HepG2 (cell line): ENCODE data around the gene CCDC181. TPM values are rescaled to one million over a fixed set of nuclear protein-coding genes. Genes with fewer than 3 reads are reported as not detected.

Experiments
- ATAC-seq: fragments of 200-7000 bp; cut with Tn5 transposase; 3 replicates; pipeline ENCODE4 v1.9.1; 2020; ENCODE audit warnings: mild to moderate bottlenecking, moderate library complexity
- BruUV-seq: library from RNA; stranded (reverse); fragments of 400-500 nt; replicated peaks from 2 replicates; lab custom pipeline; 2021; lab: Mats Ljungman, UMichigan
- CTCF ChIA-PET: fragments of 300-600 bp; formaldehyde crosslinking; extraction: SDS; loops from one replicate; lab custom pipeline; 2021; ENCODE audit warnings: low total read pairs, inconsistent platforms, low intra/inter-chr PET ratio; lab: Yijun Ruan, JAX
- POLR2A ChIA-PET: fragments of 350-600 bp; sonication (Branson Sonifier 250); formaldehyde crosslinking; loops from one replicate; lab custom pipeline; 2020; ENCODE audit warnings: antibody characterized with exemption, inconsistent platforms; lab: Yijun Ruan, JAX
- DNase-seq: peaks from one replicate; pipeline ENCODE4 v3.0.0-alpha.2; 2015; ENCODE audit warnings: low spot score
- FAIRE-seq: peaks from 3 replicates; lab custom pipeline; 2011; peaks lifted over from hg19 to GRCh38; lab: Jason Lieb, UNC
- H2AFZ ChIP-seq: one replicate; pipeline ENCODE4 v1.6.1; 2011; ENCODE audit warnings: low read length, inconsistent platforms
- H3K27ac ChIP-seq: fragments of 300-600 bp; 3 replicates; pipeline ENCODE4 v1.8.0; 2011; ENCODE audit warnings: mixed run types, mild to moderate bottlenecking, mixed read lengths, low read length, inconsistent platforms; ENCODE audit not compliant: insufficient read depth; ENCODE audit errors: extremely low read length
- H3K27me3 ChIP-seq, 2 experiments: fragments of 200-600 bp in 1 of 2; 2 replicates in 1 of 2; 3 replicates in 1 of 2; pipeline versions ENCODE4 v1.6.0 to v1.8.0; 2011; ENCODE audit warnings: low read length in 2 of 2, mild to moderate bottlenecking in 2 of 2, moderate library complexity in 2 of 2, inconsistent platforms in 1 of 2; ENCODE audit not compliant: insufficient read depth in 2 of 2, control insufficient read depth in 1 of 2
- H3K36me3 ChIP-seq, 2 experiments: fragments of 200-600 bp in 1 of 2; replicated peaks in 1 of 2; 2 replicates in 1 of 2; 3 replicates in 1 of 2; pipeline versions ENCODE4 v1.5.1 to v1.8.0; 2011; ENCODE audit warnings: low read length in 2 of 2, inconsistent platforms in 1 of 2; ENCODE audit not compliant: insufficient read depth in 2 of 2, control insufficient read depth in 1 of 2
- H3K4me1 ChIP-seq: 2 replicates; pipeline ENCODE4 v1.5.1; 2012; ENCODE audit warnings: low read length, inconsistent platforms; ENCODE audit not compliant: insufficient read depth
- H3K4me2 ChIP-seq: 2 replicates; pipeline ENCODE4 v1.6.0; 2011; ENCODE audit warnings: low read depth, low read length, inconsistent platforms
- H3K4me3 ChIP-seq, 3 experiments: fragments of 200-600 bp in 1 of 3; sonication (generic), shearing (Covaris generic) in 1 of 3; replicated peaks in 1 of 3; 2 replicates each; pipeline ENCODE4 v1.5.1; 2011 to 2016; ENCODE audit warnings: low read length in 3 of 3, inconsistent platforms in 2 of 3, low read depth in 2 of 3, mild to moderate bottlenecking in 2 of 3, control low read depth in 1 of 3, mixed read lengths in 1 of 3; ENCODE audit not compliant: insufficient read depth in 1 of 3
- H3K79me2 ChIP-seq: one replicate; pipeline ENCODE4 v1.6.1; 2011; ENCODE audit warnings: low read length, inconsistent platforms; ENCODE audit not compliant: insufficient read depth
- H3K9ac ChIP-seq: 2 replicates; pipeline ENCODE4 v1.6.0; 2011; ENCODE audit warnings: mild to moderate bottlenecking, low read depth, low read length, inconsistent platforms; ENCODE audit not compliant: insufficient read depth
- H3K9me3 ChIP-seq: 2 replicates; pipeline ENCODE4 v1.5.1; 2012; ENCODE audit warnings: mild to moderate bottlenecking, low read length
- H4K20me1 ChIP-seq: 2 replicates; pipeline ENCODE4 v1.6.0; 2011; ENCODE audit warnings: inconsistent platforms, mild to moderate bottlenecking, low read length, moderate library complexity; ENCODE audit not compliant: insufficient read depth
- KLF9 ChIP-seq: IDR thresholded peaks from 2 replicates; pipeline ENCODE4 v1.6.1; 2016; ENCODE audit warnings: low read depth
- XRCC5 ChIP-seq: fragments of 200-400 bp; formaldehyde crosslinking; optimal IDR thresholded peaks from 2 replicates; pipeline ENCODE3; 2017; ENCODE audit warnings: mild to moderate bottlenecking, low read length
- ZNF572 ChIP-seq: sonication (generic); formaldehyde crosslinking; IDR thresholded peaks from 2 replicates; pipeline ENCODE4 v1.5.1; 2020; ENCODE audit warnings: mild to moderate bottlenecking, missing genetic modification reagents
- ZNF781 ChIP-seq: sonication (generic); formaldehyde crosslinking; IDR thresholded peaks from 2 replicates; pipeline ENCODE4 v1.5.1; 2020; ENCODE audit warnings: borderline replicate concordance, mild to moderate bottlenecking, missing genetic modification reagents; ENCODE audit errors: not compliant biosample characterization
- WGBS: methylation state at CpG from one replicate; pipeline ENCODE4 v1.1.6; 2017; ENCODE audit warnings: low lambda C conversion rate; 5-methylcytosine and 5-hydroxymethylcytosine counted together
- in situ Hi-C: cut with HindIII; loops from 2 replicates; pipeline ENCODE4 v1.10.0; 2017; ENCODE audit warnings: low pct_unique_long_range_greater_than_20kb; ENCODE audit not compliant: extremely low pct_ligation_motif_present
- intact Hi-C: fragments of 100-400 bp; cut with micrococcal nuclease; formaldehyde crosslinking; loops from one replicate; pipeline ENCODE4 v1.10.0; 2022; ENCODE audit not compliant: unreplicated experiment
- polyA plus RNA-seq, 8 experiments: library from polyadenylated mRNA; depleted of rRNA in 3 of 8; stranded (reverse) in 7 of 8; unstranded in 1 of 8; fragments of >200 nt; fragmentation: Illumina TruSeq in 4 of 8; extraction: Trizol in 4 of 8; gene quantifications; 2 replicates each; pipeline versions ENCODE4 v1.2.1 to v1.2.3, GENCODE V29; 2011 to 2016; ENCODE audit warnings: low read depth in 4 of 8, missing spikeins in 1 of 8, mixed read lengths in 1 of 8; ENCODE audit not compliant: insufficient read depth in 1 of 8
- total RNA-seq, 5 experiments: library from RNA; depleted of rRNA; stranded (reverse); fragments of >200 nt; fragmentation: Illumina TruSeq; extraction: Trizol; gene quantifications; 2 replicates each; pipeline ENCODE4 v1.2.3, GENCODE V29; 2016; ENCODE audit warnings: low read depth in 1 of 5
- TF ChIP-seq, protein P1 (sequence below): sonication (generic); formaldehyde crosslinking; IDR thresholded peaks from 2 replicates; pipeline ENCODE4 v1.4.0; 2020; ENCODE audit warnings: missing genetic modification reagents, low read depth, mild to moderate bottlenecking, borderline replicate concordance
- TF ChIP-seq, protein P2 (sequence below): IDR thresholded peaks from 2 replicates; pipeline ENCODE4 v1.6.1; 2016
- TF ChIP-seq, protein P3 (sequence below): IDR thresholded peaks from 2 replicates; pipeline ENCODE4 v1.6.1; 2016; ENCODE audit warnings: mild to moderate bottlenecking, missing biosample characterization, missing genetic modification reagents

The CCDC181 gene
- total and polyA plus RNA-seq, 2 of the 13 experiments (the other 11 are each of a cell fraction or from before 2014, with no cell fraction given): 0.07 TPM; not detected in 1

DNA sequence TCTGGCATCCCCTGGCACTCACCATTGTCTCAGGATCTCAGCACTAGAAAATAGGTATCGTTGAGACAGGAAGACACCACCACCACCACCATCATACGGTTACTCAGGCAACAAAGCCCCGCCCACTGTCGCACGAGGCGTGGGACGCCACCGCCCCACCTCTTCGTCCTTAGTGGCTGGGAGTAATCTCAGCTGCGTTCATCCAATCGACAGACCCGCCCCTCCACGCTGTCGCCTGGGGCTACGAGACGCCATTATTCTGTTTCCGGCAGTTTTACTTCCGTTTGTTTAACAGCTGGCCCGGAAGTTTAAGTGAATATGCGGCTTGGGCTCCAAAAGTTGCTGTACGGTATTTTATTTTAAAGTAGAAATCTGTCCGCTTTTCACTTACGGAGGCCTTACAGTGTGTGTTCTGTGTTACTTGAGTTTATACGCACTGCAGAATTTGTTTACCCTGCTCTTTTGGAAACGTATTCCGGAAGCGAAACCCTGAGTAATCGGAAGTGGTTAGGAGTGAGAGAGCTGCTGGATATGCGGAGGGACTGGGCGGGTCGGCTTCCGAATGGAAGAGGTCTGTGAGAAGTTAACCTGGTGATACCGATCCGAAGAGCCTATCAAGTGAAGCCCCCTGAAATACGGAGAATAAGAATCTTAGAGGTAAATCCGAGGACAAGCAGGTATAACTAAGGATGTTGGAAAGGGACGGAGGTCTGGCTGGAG lies 59.4 kb downstream of the CCDC181 start, which contains the start of the genes BLZF1 and NME7 (continued):
- TF ChIP-seq, protein P1, sequence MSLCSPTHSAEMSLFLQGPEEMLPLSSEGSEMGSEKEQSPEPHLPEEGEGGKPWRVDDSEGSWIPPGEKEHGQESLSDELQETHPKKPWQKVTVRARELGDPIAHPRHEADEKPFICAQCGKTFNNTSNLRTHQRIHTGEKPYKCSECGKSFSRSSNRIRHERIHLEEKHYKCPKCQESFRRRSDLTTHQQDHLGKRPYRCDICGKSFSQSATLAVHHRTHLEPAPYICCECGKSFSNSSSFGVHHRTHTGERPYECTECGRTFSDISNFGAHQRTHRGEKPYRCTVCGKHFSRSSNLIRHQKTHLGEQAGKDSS (CRISPR knock-in tag): no peak
- TF ChIP-seq ZNF572 (CRISPR knock-in tag): no peak

DNA sequence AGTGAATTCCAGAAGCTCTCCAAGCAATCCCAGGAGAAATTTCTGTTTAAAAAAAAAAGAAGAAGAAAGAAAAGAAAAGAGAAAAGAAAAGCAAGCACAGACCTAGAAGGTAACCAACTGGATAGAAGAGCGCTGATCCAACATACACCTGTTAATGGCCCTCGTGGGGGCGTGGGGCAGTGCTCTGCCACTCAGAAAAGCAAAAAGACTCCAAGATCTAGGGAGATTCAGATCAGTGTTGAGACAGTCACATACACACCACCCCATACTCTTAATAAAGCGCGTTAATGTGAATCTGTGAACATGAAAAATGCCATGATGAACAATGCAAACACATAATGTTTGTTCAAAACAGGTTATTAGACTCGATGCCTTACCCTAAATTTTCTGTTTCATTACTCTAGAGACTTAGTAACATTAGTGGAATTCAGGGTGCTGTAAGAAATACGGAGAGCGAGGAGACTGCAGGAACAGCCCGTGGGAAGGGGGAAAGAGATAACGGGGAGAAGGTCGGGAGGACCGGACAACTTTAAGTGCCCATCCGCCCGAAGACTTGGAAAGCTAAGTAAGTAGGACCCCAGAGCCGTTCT lies 60.1 kb downstream of the CCDC181 start:
- POLR2A ChIA-PET: interaction anchor here (1.3 to 1.7 kb wide), 3 partner anchors 119 to 1013 kb away, joined by 4 to 13 read pairs (median 6); partner anchors contain the start of genes ATP1B1 and SLC19A2
- FAIRE-seq: no peak
- 17% methylated on average over 15 of the region's 15 CpGs for WGBS

More for the DNA sequence above, 60.1 kb downstream of the CCDC181 start:
- Histone ChIP-seq H3K79me2 (peaks cover 14% of the 10 kb centered on the region), H2AFZ (peak overlapping the region; percentile 82), H4K20me1 (no peaks in the 10 kb centered on the region), H3K4me3 (peak overlapping the region; percentile 85 to 93 (median 92)), H3K27ac (peak overlapping the region; percentile 35), H3K36me3 (peaks cover 3 to 7% of the 10 kb centered on the region in 2 experiments; a peak in 3 of 5 replicates), H3K9me3 (0 out of 2 replicates have a peak, but pooled peaks cover 4% of the 10 kb centered on the region), H3K27me3 (no peaks in the 10 kb centered on the region; a peak in 2 of 5 replicates), H3K4me2 (peak overlapping the region; percentile 83), H3K9ac (peak overlapping the region; percentile 63), H3K4me1 (peaks cover 27% of the 10 kb centered on the region)
- peak; percentile 20; the same call in 2 of the 3 replicates for ATAC-seq
- TF ChIP-seq, protein P2, sequence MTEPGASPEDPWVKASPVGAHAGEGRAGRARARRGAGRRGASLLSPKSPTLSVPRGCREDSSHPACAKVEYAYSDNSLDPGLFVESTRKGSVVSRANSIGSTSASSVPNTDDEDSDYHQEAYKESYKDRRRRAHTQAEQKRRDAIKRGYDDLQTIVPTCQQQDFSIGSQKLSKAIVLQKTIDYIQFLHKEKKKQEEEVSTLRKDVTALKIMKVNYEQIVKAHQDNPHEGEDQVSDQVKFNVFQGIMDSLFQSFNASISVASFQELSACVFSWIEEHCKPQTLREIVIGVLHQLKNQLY: 0 out of 2 replicates have a peak, but pooled peaks have one; percentile 5
- 0 out of 2 replicates have a peak, but pooled peaks have one; percentile 29 for TF ChIP-seq KLF9 (CRISPR knock-in tag)
- TF ChIP-seq XRCC5: no peak
- TF ChIP-seq, protein P3, sequence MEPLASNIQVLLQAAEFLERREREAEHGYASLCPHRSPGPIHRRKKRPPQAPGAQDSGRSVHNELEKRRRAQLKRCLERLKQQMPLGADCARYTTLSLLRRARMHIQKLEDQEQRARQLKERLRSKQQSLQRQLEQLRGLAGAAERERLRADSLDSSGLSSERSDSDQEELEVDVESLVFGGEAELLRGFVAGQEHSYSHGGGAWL (CRISPR knock-in tag): 0 out of 2 replicates have a peak, but pooled peaks have one; percentile 10
- peak; percentile 3 for TF ChIP-seq ZNF781 (CRISPR knock-in tag)
- in situ Hi-C loops (no loop called here), intact Hi-C loops (loop anchor here (1.0 kb wide), 1 partner anchor 142 kb away; no protein-coding TSS in a partner anchor)
- CTCF ChIA-PET: no interaction called here
- BruUV-seq: TSS peak; percentile 72
- DNase-seq: no peak
